Testis (tissue), 3 donors: ENCODE results near the gene FAM228B. TPM values are rescaled to one million over a fixed set of nuclear protein-coding genes. Genes with fewer than 3 reads are reported as not detected.

Experiments used
- DNase-seq: peaks from one replicate; pipeline ENCODE4 v3.0.0-alpha.2; 2019
- H3K27ac ChIP-seq, 2 donors: fragments of 200-600 bp; sonication (generic); one replicate each; pipeline ENCODE4 v1.5.1; 2019
- H3K27me3 ChIP-seq: fragments of 200-600 bp; sonication (generic); one replicate; pipeline ENCODE4 v1.5.1; 2019
- H3K36me3 ChIP-seq: fragments of 200-600 bp; sonication (generic); one replicate; pipeline ENCODE4 v1.5.1; 2017; ENCODE audit warnings: low read depth; ENCODE audit errors: missing control alignments
- H3K4me1 ChIP-seq: fragments of 200-600 bp; sonication (generic); one replicate; pipeline ENCODE4 v1.5.1; 2019
- H3K4me3 ChIP-seq, 2 donors: fragments of 200-600 bp; sonication (generic); one replicate each; pipeline ENCODE4 v1.5.1; 2017 to 2019
- H3K9me3 ChIP-seq: fragments of 200-600 bp; sonication (generic); one replicate; pipeline ENCODE4 v1.5.1; 2017
- CTCF ChIP-seq, 3 experiments: fragments of 450-650 bp in 2 of 3; fragments of 200-600 bp in 1 of 3; sonication (generic) in 1 of 3; IDR thresholded peaks; one replicate each; pipeline ENCODE4 v1.5.1; 2016 to 2019; ENCODE audit warnings: antibody characterized with exemption in 3 of 3, mild to moderate bottlenecking in 2 of 3, moderate library complexity in 1 of 3
- POLR2A ChIP-seq: fragments of 450-650 bp; IDR thresholded peaks from one replicate; pipeline ENCODE4 v1.6.1; 2017; ENCODE audit warnings: antibody characterized with exemption, mild to moderate bottlenecking, moderate library complexity
- WGBS, 2 donors: methylation state at CpG; one replicate each; pipeline ENCODE4 v1.1.5; 2018; 5-methylcytosine and 5-hydroxymethylcytosine counted together
- intact Hi-C: fragments of 100-400 bp; cut with DNase I; formaldehyde crosslinking; loops from one replicate; pipeline ENCODE4 v1.15.1; 2023; ENCODE audit warnings: low total_unique reads
- polyA plus RNA-seq: library from polyadenylated mRNA; stranded (reverse); fragments of 350-450 nt; fragmentation: Illumina TruSeq; extraction: RNeasy Lipid Tissue Mini Kit (QIAGEN cat#74804); gene quantifications from one replicate; pipeline ENCODE4 v1.2.3, GENCODE V29; 2014; ENCODE audit warnings: low read depth, low replicate concordance; ENCODE audit not compliant: insufficient read depth
- total RNA-seq, 2 donors: library from RNA; depleted of rRNA; stranded (reverse); fragments of >200 nt; gene quantifications; one replicate each; pipeline ENCODE4 v1.2.3, GENCODE V29; 2016

FAM228B gene
- total and polyA plus RNA-seq, 3 donors from 2014 or later, result 45.3 to 56.2 (median 47.1) TPM

DNA sequence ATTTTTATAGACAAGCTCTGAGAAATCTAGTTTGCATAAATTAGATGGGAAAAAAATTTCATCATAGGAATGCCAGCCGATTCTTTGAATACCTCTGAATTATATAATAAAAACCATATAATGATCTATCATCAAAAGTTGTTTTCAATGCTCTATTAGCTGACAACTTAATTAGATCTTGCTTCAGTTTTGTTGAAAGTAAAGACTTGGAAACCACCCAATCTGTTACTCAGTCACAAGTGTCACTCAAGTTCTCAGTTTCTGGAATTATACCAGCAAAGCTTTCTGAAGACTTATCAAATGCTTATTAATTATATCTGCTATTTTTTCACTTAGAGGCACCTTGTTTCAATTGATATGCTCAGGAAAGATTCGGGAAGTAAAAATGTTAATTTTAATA, 21.3 kb upstream of the FAM228B start:
- Histone ChIP-seq H3K4me1 (no peaks in the 10 kb centered on the region), H3K4me3 (no peak overlapping the region), H3K9me3 (no peaks in the 10 kb centered on the region), H3K27ac (no peak overlapping the region), H3K27me3 (no peaks in the 10 kb centered on the region), H3K36me3 (no peaks in the 10 kb centered on the region)
- no peak for TF ChIP-seq CTCF (IDR thresholded peaks at IDR 0.05)
- no peak for TF ChIP-seq POLR2A
- intact Hi-C loops, result no loop called here
- DNase-seq, result no peak
- 74 to 84% methylated on average over 2 of the region's 2 CpGs for WGBS, 2 donors

GRCh38 chr2:24102677-24103076, 20.6 kb upstream of the FAM228B start:
- no peak for DNase-seq

DNA sequence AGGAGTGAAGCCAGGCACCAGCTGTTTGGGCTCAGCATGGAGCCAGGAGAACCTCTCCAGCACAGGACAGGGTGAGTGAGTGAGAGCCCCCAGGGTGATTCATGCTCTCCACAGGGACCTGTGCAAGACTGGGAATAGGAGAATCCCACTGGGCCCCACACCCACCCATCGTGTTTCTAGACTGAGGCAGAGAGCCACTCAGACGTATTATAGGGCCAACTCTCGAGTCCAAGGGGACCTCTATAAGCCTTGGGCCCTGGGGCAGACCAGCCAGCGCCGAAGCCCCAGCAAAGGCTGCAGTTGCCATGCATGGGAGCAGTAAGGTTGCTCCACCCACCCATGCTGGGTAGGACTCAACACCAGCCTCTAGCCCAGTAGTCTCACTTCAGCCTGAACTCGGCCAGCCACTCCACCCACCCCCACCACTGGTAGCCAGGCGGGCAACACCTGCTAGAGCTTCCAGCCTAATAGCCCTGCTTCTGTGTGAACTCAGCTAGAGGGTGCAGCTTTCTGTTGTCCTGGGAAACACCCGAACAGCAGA, 19.1 kb upstream of the FAM228B start:
- no peak for TF ChIP-seq CTCF (IDR thresholded peaks at IDR 0.05)
- no peak for TF ChIP-seq POLR2A
- Histone ChIP-seq H3K27ac (no peak overlapping the region), H3K4me1 (no peaks in the 10 kb centered on the region), H3K27me3 (no peaks in the 10 kb centered on the region), H3K36me3 (no peaks in the 10 kb centered on the region), H3K4me3 (no peak overlapping the region), H3K9me3 (no peaks in the 10 kb centered on the region)
- intact Hi-C loops, result no loop called here
- no peak for DNase-seq
- WGBS, 2 donors, result 92% methylated on average over 4 to 8 of the region's 8 CpGs

More at GRCh38 chr2:24102677-24103076, 20.6 kb upstream of the FAM228B start:
- Histone ChIP-seq H3K4me3 (no peak overlapping the region), H3K36me3 (no peaks in the 10 kb centered on the region), H3K27ac (no peak overlapping the region), H3K9me3 (no peaks in the 10 kb centered on the region), H3K27me3 (no peaks in the 10 kb centered on the region), H3K4me1 (no peaks in the 10 kb centered on the region)
- TF ChIP-seq POLR2A, result no peak
- no peak for TF ChIP-seq CTCF (IDR thresholded peaks at IDR 0.05)
- intact Hi-C loops, result no loop called here
- WGBS, 2 donors, result 69 to 77% methylated on average over 1 of the region's 1 CpG

GRCh38 chr2:24104906-24105305, 18.4 kb upstream of the FAM228B start:
- Histone ChIP-seq H3K36me3 (no peaks in the 10 kb centered on the region), H3K4me1 (no peaks in the 10 kb centered on the region), H3K9me3 (no peaks in the 10 kb centered on the region), H3K4me3 (no peak overlapping the region), H3K27me3 (no peaks in the 10 kb centered on the region), H3K27ac (no peak overlapping the region)
- intact Hi-C loops, result no loop called here
- no peak for DNase-seq
- TF ChIP-seq CTCF (IDR thresholded peaks at IDR 0.05), result no peak
- no peak for TF ChIP-seq POLR2A
- WGBS, 2 donors, result 50 to 95% methylated on average over 1 to 4 of the region's 4 CpGs

DNA sequence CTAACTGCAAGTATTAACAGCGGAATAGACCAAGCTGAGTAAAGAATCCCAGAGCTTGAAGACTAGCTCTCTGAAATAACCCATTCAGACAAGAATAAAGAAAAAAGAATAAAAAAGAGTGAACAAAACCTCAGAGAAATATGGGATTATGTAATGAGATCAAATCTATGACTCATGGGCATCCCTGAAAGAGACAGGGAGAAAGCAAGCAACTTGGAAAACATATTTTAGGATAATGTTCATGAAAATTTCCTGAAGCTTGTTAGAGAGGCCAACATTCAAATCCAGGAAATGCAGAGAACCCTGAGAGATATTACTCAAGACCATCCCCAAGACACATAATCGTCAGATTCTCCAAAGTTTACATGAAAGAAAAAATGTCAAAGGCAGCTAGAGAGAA, 17.5 kb upstream of the FAM228B start:
- Histone ChIP-seq H3K9me3 (no peaks in the 10 kb centered on the region), H3K27ac (no peak overlapping the region), H3K4me1 (no peaks in the 10 kb centered on the region), H3K36me3 (no peaks in the 10 kb centered on the region), H3K27me3 (no peaks in the 10 kb centered on the region), H3K4me3 (no peak overlapping the region)
- DNase-seq, result no peak
- intact Hi-C loops, result no loop called here
- TF ChIP-seq POLR2A (no peak), CTCF (IDR thresholded peaks at IDR 0.05) (no peak)
- WGBS, 2 donors, result 20 to 50% methylated on average over 2 of the region's 2 CpGs
